8988T (cell line): ENCODE data around the gene ITGAD.

Experiments
- DNase-seq: peaks from one replicate; pipeline ENCODE4 v3.0.0; 2011

The ITGAD gene

DNA sequence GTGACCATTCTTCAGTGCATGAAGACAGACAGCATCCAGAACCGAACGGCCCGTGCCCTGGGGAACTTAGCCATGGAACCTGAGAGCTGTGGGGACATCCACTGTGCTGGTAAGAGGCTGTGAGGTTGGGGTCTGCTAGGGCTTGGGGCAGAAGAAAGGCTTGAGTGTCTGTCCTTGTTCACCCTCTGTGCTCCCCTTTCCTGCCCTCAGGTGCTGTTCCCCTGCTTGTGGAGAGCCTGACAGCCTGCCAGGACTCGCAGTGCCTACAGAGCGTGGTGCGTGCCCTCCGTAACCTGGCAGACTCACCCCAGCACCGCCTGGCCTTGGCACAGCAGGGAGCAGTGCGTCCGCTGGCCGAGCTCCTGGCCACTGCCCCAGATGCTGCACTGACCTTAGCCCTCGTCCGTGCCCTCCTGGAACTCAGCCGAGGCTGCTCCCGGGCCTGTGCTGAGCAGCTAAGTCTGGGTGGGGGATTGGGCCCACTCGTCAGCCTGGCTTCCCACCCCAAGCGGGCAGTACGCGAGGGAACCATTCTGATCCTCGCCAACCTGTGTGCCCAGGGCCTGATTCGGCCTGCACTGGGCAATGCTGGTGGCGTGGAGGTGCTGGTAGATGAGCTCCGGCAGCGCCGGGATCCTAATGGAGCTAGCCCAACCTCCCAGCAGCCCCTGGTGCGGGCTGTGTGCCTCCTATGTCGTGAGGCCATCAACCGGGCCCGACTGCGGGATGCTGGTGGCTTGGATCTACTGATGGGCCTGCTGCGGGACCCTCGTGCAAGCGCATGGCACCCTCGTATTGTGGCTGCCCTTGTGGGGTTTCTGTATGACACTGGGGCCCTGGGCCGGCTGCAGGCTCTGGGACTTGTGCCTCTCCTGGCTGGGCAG, 69.0 kb downstream of the ITGAD start:
- no peak for DNase-seq

DNA sequence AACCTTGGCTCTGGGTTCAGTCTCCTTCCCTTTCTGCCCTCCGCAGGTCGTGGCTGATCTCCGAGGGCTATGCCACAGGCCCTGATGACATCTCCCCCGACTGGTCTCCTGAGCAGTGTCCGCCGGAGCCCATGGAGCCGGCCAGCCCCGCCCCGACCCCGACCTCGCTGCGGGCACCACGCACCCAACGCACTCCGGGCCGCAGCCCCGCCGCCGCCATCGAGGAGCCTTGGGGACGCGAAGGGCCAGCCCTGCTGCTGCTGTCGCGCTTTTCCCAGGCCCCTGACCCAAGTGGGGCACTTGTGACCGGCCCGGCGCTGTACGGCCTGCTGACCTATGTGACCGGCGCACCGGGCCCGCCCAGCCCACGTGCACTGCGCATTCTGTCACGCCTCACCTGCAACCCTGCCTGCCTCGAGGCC, 71.2 kb downstream of the ITGAD start:
- DNase-seq, result no peak

DNA sequence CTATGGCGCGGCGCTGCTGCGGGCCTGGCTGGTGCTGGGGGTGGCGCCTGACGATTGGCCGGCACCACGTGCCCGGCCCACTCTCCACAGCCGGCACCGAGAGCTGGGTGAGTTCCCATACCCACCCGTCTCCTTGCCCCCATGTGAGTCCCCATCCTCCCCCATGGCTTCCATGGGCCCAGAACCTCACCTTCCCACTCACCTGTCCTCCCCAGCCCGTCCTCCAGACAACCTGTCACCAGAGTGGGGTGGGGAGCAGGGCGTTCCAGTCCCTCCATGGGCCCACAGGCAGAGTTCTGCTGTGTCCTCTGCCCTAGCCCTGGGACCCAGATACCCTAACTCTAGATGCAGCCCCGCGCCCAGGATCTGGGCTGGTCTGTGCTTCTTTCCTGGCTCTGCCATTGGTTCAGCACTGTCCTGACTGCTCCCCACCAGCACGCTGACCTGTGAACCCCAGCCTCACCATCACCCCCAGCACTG, 71.7 kb downstream of the ITGAD start:
- no peak for DNase-seq

DNA sequence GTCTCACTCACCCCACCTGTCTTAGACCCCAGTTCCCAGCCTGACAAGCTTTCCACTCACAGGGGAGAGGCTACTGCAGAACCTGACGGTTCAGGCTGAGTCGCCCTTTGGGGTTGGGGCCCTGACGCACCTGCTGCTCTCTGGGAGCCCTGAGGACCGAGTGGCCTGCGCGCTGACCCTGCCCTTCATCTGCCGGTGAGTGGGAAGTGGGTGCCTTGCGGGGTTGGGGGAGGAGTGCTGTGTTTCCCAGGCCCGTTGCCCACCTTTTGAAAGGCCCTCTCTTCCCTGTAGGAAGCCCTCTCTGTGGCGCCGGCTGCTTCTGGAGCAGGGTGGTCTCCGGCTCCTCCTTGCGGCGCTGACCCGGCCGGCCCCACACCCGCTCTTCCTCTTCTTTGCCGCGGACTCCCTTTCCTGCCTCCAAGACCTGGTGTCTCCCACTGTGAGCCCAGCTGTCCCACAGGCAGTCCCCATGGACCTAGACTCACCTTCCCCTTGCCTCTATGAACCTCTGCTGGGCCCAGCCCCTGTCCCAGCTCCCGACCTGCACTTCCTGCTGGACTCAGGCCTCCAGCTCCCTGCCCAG, 72.7 kb downstream of the ITGAD start:
- DNase-seq, result no peak

DNA sequence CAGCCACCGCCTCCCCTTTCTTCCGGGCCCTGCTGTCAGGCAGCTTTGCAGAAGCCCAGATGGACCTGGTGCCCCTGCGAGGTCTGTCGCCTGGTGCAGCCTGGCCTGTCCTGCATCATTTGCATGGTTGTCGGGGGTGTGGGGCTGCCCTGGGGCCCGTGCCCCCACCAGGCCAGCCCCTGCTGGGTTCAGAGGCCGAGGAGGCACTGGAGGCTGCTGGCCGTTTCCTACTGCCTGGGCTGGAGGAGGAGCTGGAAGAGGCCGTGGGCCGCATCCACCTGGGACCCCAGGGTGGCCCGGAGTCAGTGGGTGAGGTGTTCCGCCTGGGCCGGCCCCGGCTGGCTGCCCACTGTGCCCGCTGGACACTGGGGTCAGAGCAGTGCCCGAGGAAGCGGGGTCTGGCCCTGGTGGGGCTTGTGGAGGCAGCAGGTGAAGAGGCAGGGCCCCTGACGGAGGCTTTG, 73.3 kb downstream of the ITGAD start:
- DNase-seq, result no peak

DNA sequence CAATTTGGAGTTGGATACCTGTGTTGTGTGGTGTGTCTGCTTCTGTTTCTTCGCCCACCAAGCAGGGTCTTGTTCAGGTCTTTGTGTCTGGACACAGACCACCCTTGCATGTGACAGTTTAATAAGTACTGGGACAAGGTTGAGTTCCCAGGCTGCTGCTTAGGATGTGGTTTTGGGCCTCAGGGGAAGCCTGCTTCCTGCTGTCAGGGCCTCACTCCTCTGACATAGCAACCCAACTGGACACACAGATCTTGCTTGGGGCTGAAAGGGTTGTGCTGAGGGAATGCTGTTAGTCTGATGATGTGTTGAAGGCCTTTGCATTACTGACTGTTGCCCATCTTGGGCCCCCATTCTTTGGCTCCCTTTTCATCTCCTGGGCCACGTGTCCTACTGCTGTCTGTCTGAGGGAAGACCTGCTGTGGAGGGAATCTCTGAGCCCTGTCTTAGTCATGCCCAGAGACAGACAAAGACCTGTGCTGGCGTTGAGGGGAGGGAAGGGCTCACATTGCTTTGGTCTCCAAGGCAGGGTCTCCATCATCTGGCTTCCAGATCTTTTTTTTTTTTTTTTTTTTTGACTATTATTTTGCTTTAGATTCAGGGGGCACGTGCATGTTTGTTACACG, 74.1 kb downstream of the ITGAD start:
- no peak for DNase-seq

DNA sequence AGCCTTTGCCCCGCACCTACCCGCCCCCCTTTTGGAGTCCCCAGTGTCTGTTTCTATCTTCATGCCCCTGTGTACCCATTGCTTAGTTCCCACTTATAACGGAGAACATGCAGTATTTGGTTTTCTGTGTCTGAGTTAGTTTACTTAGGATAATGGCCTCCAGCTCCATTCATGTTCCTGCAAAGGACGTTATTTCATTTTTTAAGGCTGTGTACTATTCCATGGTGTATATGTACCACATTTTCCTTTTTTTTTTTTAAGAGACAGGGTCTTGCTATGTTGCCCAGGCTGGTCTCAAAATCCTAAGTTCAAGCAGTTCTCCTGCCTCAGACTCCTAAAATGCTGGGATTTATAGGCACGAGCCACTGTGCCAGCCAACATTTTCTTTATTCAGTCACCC, 74.7 kb downstream of the ITGAD start:
- no peak for DNase-seq

DNA sequence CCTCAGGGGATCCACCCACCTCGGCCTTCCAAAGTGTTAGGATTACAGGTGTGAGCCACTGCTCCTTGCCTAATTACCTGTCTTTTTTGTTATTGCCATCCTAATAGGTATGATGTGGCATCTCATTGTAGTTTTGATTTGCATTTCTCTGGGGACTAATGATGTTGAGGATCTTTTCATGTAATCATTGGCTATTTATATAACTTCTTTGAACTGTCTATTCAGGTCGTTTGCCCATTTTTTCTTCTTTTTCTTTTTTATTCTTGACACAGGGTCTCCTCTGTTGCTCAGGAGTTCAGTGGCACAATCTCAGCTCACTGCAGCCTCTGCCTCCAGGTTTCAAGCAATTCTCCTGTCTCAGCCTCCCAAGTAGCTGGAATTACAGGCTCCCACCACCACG, 77.5 kb downstream of the ITGAD start:
- DNase-seq, result no peak

DNA sequence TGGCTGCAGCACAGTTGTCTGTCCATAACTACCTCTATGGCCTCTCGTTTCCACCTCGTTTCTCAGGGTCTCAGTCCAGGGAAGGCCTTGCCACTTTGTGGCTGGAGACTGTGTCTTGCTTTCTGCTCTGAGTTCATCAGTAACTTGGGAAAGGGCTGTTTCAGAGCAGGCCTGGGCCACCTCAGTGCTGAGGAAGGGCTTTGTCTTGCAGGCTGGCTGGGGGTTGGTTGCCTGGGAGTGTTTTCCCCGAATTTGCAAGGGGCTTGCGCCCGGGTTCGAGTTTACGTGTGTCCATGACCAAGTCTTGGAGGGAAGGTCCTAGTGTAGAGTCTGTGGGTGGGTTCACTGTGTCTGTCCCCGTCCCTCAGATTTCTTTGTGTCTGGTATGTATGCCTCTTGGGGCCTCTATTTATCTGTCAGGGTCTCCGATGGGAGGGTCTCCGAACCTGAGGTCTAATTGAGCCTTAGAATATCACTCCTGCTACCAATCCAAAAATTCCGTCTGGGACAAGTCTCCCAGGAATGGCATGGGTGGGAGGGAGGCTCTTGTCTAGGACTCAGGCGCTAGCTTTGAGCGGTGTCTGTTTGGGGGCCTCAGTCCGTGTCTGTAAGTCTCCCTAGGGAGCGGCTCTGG, 78.2 kb downstream of the ITGAD start:
- no peak for DNase-seq

DNA sequence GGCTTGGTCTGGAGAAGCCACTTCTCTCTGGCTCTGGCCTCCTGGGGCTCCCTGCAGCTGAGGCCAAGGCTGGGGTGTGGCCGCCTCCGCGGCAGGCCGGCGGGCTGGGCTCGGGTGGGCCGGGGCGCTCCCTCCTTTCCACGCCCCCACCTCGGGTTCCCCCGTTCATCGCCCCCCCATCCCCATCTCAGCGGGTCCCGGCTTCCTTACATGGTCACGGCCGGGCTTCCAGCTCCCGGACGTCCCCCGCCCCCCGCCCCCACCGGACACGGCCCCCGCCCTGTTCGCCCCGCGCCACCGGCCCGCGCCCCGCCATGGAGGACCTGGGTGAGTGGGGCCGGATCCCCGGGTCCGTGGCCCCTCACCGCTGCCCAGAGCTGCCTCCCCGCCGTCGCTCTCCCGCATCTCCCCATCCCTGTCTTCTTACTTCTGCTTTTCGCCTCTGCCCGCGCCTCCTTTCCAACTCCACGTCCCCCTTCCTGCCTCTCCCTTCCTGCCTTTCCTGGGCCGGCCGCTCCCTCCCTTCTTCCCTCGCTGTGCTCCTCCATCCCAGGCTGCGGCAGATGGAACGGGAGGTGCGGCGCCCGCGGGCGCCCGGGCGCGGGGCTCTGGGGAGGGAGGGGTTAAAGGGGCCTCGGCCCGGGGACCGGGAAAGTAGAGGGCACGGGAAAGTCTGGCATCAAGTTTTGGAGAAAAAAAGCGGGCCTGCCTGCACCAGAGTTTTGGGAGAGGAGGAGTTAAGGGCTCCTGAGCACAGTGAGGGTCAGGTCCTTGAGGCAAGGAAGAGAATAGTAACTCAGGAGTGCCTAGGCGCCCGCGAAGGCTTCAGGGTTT, 79.0 kb downstream of the ITGAD start, which contains the start of gene TGFB1I1:
Gene TGFB1I1, plus strand, starts transcription at position 278 of the 834 bp plus-strand sequence. Its CDS starts 37 bp downstream, at position 315.
- no peak for DNase-seq

DNA sequence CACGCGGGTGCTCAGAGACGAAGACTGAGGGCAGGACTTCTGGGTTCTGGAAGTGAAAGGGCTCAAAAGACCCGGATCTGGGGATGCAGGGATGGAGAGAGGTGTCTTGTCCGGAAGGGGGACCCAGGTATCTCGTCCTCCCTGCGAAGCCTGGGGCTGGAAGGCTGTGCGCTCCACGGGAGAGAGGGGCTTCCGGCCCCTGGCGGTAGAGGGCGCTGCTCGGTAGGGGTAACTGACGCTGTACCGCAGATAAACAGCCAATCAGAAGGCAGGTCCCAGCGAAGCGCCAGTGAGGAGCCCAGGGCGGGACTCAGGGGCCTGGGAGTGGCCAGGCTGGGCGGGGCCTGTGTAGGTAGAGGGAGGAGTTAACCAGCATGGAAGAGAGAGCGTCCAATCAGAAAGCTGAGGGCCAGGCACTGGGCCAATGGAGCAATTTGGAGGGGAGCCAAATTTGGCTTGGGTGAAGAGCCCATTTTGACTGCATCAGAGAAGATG, 79.6 kb downstream of the ITGAD start:
- peak; percentile 81 for DNase-seq

DNA sequence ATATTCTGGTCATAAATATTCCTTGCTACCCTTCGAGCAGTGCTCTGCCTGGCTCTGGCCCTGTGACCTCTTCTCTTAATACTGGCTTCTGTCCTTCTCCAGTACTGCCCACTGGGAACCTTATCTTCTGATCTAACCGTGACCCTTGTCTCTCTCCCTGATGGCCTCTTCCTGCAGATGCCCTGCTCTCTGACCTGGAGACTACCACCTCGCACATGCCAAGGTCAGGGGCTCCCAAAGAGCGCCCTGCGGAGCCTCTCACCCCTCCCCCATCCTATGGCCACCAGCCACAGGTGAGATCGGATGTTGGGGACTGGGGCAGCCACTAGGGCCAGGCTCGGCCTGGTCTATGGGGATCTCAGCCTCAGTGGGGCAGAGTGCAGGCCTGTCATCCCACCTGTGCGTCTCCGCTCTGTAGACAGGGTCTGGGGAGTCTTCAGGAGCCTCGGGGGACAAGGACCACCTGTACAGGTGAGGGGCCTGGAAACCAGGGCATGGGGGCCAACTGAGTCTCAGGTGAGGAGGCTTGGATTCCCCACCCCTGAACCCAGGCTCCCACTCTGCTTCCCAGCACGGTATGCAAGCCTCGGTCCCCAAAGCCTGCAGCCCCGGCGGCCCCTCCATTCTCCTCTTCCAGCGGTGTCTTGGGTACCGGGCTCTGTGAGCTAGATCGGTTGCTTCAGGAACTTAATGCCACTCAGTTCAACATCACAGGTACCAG, 80.3 kb downstream of the ITGAD start:
- DNase-seq, result no peak

DNA sequence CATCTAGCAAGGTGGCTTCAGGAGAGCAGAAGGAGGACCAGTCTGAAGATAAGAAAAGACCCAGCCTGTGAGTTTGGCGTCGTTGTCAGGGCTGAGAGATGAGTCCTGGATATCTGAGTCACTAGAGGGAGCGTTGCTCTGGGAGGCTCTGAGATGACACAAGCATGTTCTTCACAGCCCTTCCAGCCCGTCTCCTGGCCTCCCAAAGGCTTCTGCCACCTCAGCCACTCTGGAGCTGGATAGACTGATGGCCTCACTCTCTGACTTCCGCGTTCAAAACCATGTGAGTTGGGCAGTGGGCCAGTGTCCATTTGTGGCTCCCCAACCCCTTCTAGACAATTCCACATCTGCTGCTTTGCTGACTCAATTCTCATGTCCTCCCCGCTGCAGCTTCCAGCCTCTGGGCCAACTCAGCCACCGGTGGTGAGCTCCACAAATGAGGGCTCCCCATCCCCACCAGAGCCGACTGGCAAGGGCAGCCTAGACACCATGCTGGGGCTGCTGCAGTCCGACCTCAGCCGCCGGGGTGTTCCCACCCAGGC, 81.1 kb downstream of the ITGAD start:
- DNase-seq, result no peak

DNA sequence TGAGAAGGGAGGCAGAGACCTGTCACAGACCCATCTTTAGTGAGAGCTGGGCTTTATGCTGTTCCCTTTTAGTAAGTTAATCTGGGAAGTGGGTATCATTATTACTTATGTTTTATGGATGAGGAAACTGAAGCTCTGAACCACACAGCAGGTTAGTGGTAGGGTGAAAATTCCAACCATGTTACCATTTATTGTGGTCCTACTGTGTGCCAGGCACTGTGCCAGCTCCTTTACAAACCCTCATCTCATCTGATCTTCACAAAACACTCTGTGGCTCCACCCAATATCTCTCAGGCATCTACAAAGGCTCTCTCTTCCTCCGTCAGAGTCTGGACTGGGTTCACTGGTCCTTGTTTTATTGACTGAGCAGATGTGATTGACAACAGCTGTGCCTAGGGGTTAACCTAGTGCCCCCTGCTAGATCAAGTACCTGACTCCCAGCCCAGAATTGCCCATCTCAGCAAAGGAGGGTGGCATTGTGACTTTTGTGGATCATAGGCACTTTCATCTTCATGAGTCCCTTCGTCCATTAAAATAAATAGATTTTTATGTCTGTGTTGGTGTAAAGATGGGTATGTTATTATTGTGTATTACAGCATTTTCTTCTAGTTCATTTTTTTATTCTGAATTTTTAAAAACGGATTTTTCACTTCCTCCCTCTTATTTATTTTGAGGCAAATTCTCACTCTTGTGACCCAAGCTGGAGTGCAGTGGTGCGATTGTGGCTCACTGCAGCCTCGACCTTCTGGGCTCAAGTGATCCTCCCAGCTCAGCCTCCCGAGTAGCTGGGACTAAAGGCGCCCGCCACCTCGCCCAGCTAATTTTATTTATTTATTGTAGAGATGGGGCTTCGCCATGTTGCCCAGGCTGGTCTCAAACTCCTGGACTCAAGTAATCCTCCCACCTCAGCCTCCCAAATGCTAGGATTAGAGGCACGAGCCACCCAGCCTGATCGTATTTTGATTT, 81.9 kb downstream of the ITGAD start:
- no peak for DNase-seq

DNA sequence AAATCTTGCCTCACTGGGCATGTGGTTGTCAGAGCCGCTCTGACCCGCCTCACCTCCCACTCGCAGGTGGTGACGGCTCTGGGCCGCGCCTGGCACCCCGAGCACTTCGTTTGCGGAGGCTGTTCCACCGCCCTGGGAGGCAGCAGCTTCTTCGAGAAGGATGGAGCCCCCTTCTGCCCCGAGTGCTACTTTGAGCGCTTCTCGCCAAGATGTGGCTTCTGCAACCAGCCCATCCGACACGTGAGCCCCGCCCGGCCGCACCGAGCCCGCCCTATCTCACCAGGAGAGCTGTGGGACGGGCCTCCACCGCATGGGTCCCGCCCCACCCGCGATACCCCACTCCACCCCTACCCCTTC, 82.8 kb downstream of the ITGAD start:
- no peak for DNase-seq
